GM23338 (cell line): ENCODE data around the gene KLC1. TPM values are rescaled to one million over a fixed set of nuclear protein-coding genes. Genes with fewer than 3 reads are reported as not detected.

Experiments
- ATAC-seq: fragments of 200-7000 bp; cut with Tn5 transposase; 3 replicates; pipeline ENCODE4 v1.9.1; 2020
- DNase-seq: peaks from one replicate; pipeline ENCODE4 v3.0.0-alpha.2; 2015; ENCODE audit warnings: low spot score
- H2AFZ ChIP-seq: fragments of 200-600 bp; sonication (generic); 2 replicates; pipeline ENCODE4 v1.8.0; 2016; ENCODE audit warnings: antibody characterized with exemption, mild to moderate bottlenecking, moderate library complexity
- H3F3A ChIP-seq: fragments of 200-600 bp; sonication (generic); replicated peaks from 2 replicates; pipeline ENCODE4 v1.8.0; 2017; ENCODE audit warnings: antibody characterized with exemption, mixed run types, low read depth
- H3K27ac ChIP-seq: fragments of 200-600 bp; sonication (generic); 2 replicates; pipeline ENCODE4 v1.6.1; 2016; ENCODE audit warnings: low read depth
- H3K27me3 ChIP-seq: fragments of 200-600 bp; sonication (generic); 2 replicates; pipeline ENCODE4 v1.8.0; 2016; ENCODE audit warnings: mild to moderate bottlenecking, mixed run types, moderate library complexity; ENCODE audit not compliant: insufficient read depth
- H3K36me3 ChIP-seq: fragments of 200-600 bp; sonication (generic); 2 replicates; pipeline ENCODE4 v1.8.0; 2016; ENCODE audit warnings: mild to moderate bottlenecking; ENCODE audit not compliant: insufficient read depth
- H3K4me1 ChIP-seq: fragments of 200-600 bp; sonication (generic); 2 replicates; pipeline ENCODE4 v1.8.0; 2016; ENCODE audit warnings: mild to moderate bottlenecking, moderate library complexity; ENCODE audit not compliant: insufficient read depth
- H3K4me2 ChIP-seq: fragments of 200-600 bp; sonication (generic); 2 replicates; pipeline ENCODE4 v1.7.1; 2017; ENCODE audit warnings: mixed run types
- H3K4me3 ChIP-seq: fragments of 200-600 bp; sonication (generic); 2 replicates; pipeline ENCODE4 v1.6.1; 2016; ENCODE audit warnings: mixed run types
- H3K79me2 ChIP-seq: fragments of 200-600 bp; sonication (generic); replicated peaks from 2 replicates; pipeline ENCODE4 v1.8.0; 2017; ENCODE audit warnings: mild to moderate bottlenecking; ENCODE audit not compliant: insufficient read depth
- H3K9me2 ChIP-seq: fragments of 200-600 bp; sonication (generic); 2 replicates; pipeline ENCODE4 v1.8.0; 2017; ENCODE audit not compliant: insufficient read depth
- H4K20me1 ChIP-seq: fragments of 200-600 bp; sonication (generic); replicated peaks from 2 replicates; pipeline ENCODE4 v1.8.0; 2017; ENCODE audit warnings: mild to moderate bottlenecking; ENCODE audit not compliant: insufficient read depth
- H3K27ac Mint-ChIP-seq: 2 replicates; pipeline ENCODE4 v1.8.0; 2020; ENCODE audit warnings: inconsistent platforms, mild to moderate bottlenecking, moderate library complexity, mixed read lengths
- H3K27me3 Mint-ChIP-seq: 3 replicates; pipeline ENCODE4 v1.8.0; 2022; ENCODE audit warnings: low read depth, mild to moderate bottlenecking, moderate library complexity, mixed read lengths, inconsistent platforms; ENCODE audit not compliant: insufficient read depth, poor library complexity
- H3K36me3 Mint-ChIP-seq: 3 replicates; pipeline ENCODE4 v1.8.0; 2021; ENCODE audit warnings: low read depth, mild to moderate bottlenecking, inconsistent platforms, moderate library complexity, mixed read lengths
- H3K4me1 Mint-ChIP-seq: 3 replicates; pipeline ENCODE4 v1.8.0; 2020; ENCODE audit warnings: mild to moderate bottlenecking, inconsistent platforms, mixed read lengths
- H3K4me3 Mint-ChIP-seq: 3 replicates; pipeline ENCODE4 v1.8.0; 2021; ENCODE audit warnings: moderate library complexity, mild to moderate bottlenecking, inconsistent platforms, mixed read lengths
- H3K9me3 Mint-ChIP-seq: 3 replicates; pipeline ENCODE4 v1.8.0; 2020; ENCODE audit warnings: moderate library complexity, mild to moderate bottlenecking, inconsistent platforms, mixed read lengths
- CREB1 ChIP-seq: fragments of 250-450 bp; sonication (Bioruptor Pico); IDR thresholded peaks from 2 replicates; pipeline ENCODE4 v1.5.0; 2020; ENCODE audit warnings: low read depth, mild to moderate bottlenecking, moderate library complexity
- CTCF ChIP-seq, 2 experiments: fragments of 200-600 bp in 1 of 2; sonication (generic) in 1 of 2; conservative IDR thresholded peaks; 2 replicates each; pipeline versions ENCODE4 v1.5.1 to v1.6.1; 2016 to 2017; ENCODE audit warnings: antibody characterized with exemption in 2 of 2, low read depth in 2 of 2, mild to moderate bottlenecking in 2 of 2, moderate library complexity in 1 of 2
- ETS1 ChIP-seq: IDR thresholded peaks from 2 replicates; pipeline ENCODE4 v1.6.1; 2016; ENCODE audit warnings: antibody characterized with exemption
- EZH2 ChIP-seq: fragments of 200-600 bp; sonication (generic); IDR thresholded peaks from one replicate; pipeline ENCODE4 v1.8.0; 2017; ENCODE audit warnings: antibody characterized with exemption, mild to moderate bottlenecking, low read depth; ENCODE audit not compliant: unreplicated experiment
- EZH2phosphoT487 ChIP-seq: fragments of 200-600 bp; sonication (generic); IDR thresholded peaks from one replicate; pipeline ENCODE4 v1.8.1; 2018; ENCODE audit warnings: antibody characterized with exemption; ENCODE audit not compliant: unreplicated experiment
- JUNB ChIP-seq: IDR thresholded peaks from one replicate; pipeline ENCODE4 v1.6.1; 2016; ENCODE audit warnings: antibody characterized with exemption; ENCODE audit not compliant: unreplicated experiment
- NANOG ChIP-seq: IDR thresholded peaks from 2 replicates; pipeline ENCODE4 v1.6.1; 2016; ENCODE audit warnings: antibody characterized with exemption, borderline replicate concordance
- POLR2AphosphoS5 ChIP-seq: IDR thresholded peaks from 2 replicates; pipeline ENCODE4 v1.6.1; 2016; ENCODE audit warnings: antibody characterized with exemption, low read depth
- STAT1 ChIP-seq: IDR thresholded peaks from one replicate; pipeline ENCODE4 v1.6.1; 2016; ENCODE audit warnings: antibody characterized with exemption; ENCODE audit not compliant: unreplicated experiment
- ZNF114 ChIP-seq: fragments of 250-450 bp; sonication (Bioruptor Pico); IDR thresholded peaks from 2 replicates; pipeline ENCODE4 v1.5.0; 2020; ENCODE audit warnings: mild to moderate bottlenecking, moderate library complexity
- ZNF331 ChIP-seq: fragments of 250-450 bp; sonication (Bioruptor Pico); IDR thresholded peaks from 2 replicates; pipeline ENCODE4 v1.5.0; 2020; ENCODE audit warnings: low read depth, mild to moderate bottlenecking, moderate library complexity
- polyA plus RNA-seq: library from polyadenylated mRNA; unstranded; fragments of >200 nt; fragmentation: Nextera tagmentation; extraction: Ambion mirVana; gene quantifications from 2 replicates; pipeline ENCODE4 v1.2.1, GENCODE V29; 2016
- total RNA-seq: library from RNA; depleted of rRNA; stranded (reverse); fragments of >200 nt; shearing (Covaris generic); gene quantifications from 2 replicates; pipeline ENCODE4 v1.2.3, GENCODE V29; 2014
- TF ChIP-seq, protein P1 (sequence below): IDR thresholded peaks from one replicate; pipeline ENCODE4 v1.6.1; 2018; ENCODE audit warnings: antibody characterized with exemption; ENCODE audit not compliant: unreplicated experiment
- TF ChIP-seq, protein P2 (sequence below): fragments of 250-450 bp; sonication (Bioruptor Pico); IDR thresholded peaks from 2 replicates; pipeline ENCODE4 v1.5.0; 2020; ENCODE audit warnings: mild to moderate bottlenecking, moderate library complexity

The KLC1 gene
- total and polyA plus RNA-seq, 2 experiments from 2014 or later, result 165 to 308 TPM

GRCh38 chr14:103669370-103669769 is 40.4 kb downstream of the KLC1 start:
- Histone ChIP-seq H3K36me3 (peaks cover 71% of the 10 kb centered on the region), H3K27me3 (no peaks in the 10 kb centered on the region), H4K20me1 (peaks cover 9% of the 10 kb centered on the region), H3K4me3 (no peak overlapping the region), H3F3A (peaks cover 7% of the 10 kb centered on the region; the same call in 1 of the 2 replicates), H3K27ac (no peak overlapping the region), H3K4me1 (no peaks in the 10 kb centered on the region), H2AFZ (no peak overlapping the region), H3K4me2 (no peak overlapping the region), H3K9me2 (no peaks in the 10 kb centered on the region), H3K79me2 (peaks cover 11% of the 10 kb centered on the region)
- no peak for DNase-seq
- H3K27me3 Mint-ChIP-seq, result peaks cover 2% of the 10 kb centered on the region
- no peaks in the 10 kb centered on the region for H3K9me3 Mint-ChIP-seq
- H3K4me3 Mint-ChIP-seq, result no peak overlapping the region
- TF ChIP-seq POLR2AphosphoS5, result no peak
- no peak for TF ChIP-seq CTCF (conservative IDR thresholded peaks at IDR 0.05; ENCODE audit: low read depth in 2 of 2)
- TF ChIP-seq CREB1 (CRISPR knock-in tag), result no peak
- TF ChIP-seq STAT1, result no peak
- TF ChIP-seq, protein P1, sequence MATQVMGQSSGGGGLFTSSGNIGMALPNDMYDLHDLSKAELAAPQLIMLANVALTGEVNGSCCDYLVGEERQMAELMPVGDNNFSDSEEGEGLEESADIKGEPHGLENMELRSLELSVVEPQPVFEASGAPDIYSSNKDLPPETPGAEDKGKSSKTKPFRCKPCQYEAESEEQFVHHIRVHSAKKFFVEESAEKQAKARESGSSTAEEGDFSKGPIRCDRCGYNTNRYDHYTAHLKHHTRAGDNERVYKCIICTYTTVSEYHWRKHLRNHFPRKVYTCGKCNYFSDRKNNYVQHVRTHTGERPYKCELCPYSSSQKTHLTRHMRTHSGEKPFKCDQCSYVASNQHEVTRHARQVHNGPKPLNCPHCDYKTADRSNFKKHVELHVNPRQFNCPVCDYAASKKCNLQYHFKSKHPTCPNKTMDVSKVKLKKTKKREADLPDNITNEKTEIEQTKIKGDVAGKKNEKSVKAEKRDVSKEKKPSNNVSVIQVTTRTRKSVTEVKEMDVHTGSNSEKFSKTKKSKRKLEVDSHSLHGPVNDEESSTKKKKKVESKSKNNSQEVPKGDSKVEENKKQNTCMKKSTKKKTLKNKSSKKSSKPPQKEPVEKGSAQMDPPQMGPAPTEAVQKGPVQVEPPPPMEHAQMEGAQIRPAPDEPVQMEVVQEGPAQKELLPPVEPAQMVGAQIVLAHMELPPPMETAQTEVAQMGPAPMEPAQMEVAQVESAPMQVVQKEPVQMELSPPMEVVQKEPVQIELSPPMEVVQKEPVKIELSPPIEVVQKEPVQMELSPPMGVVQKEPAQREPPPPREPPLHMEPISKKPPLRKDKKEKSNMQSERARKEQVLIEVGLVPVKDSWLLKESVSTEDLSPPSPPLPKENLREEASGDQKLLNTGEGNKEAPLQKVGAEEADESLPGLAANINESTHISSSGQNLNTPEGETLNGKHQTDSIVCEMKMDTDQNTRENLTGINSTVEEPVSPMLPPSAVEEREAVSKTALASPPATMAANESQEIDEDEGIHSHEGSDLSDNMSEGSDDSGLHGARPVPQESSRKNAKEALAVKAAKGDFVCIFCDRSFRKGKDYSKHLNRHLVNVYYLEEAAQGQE, result no peak
- TF ChIP-seq, protein P2, sequence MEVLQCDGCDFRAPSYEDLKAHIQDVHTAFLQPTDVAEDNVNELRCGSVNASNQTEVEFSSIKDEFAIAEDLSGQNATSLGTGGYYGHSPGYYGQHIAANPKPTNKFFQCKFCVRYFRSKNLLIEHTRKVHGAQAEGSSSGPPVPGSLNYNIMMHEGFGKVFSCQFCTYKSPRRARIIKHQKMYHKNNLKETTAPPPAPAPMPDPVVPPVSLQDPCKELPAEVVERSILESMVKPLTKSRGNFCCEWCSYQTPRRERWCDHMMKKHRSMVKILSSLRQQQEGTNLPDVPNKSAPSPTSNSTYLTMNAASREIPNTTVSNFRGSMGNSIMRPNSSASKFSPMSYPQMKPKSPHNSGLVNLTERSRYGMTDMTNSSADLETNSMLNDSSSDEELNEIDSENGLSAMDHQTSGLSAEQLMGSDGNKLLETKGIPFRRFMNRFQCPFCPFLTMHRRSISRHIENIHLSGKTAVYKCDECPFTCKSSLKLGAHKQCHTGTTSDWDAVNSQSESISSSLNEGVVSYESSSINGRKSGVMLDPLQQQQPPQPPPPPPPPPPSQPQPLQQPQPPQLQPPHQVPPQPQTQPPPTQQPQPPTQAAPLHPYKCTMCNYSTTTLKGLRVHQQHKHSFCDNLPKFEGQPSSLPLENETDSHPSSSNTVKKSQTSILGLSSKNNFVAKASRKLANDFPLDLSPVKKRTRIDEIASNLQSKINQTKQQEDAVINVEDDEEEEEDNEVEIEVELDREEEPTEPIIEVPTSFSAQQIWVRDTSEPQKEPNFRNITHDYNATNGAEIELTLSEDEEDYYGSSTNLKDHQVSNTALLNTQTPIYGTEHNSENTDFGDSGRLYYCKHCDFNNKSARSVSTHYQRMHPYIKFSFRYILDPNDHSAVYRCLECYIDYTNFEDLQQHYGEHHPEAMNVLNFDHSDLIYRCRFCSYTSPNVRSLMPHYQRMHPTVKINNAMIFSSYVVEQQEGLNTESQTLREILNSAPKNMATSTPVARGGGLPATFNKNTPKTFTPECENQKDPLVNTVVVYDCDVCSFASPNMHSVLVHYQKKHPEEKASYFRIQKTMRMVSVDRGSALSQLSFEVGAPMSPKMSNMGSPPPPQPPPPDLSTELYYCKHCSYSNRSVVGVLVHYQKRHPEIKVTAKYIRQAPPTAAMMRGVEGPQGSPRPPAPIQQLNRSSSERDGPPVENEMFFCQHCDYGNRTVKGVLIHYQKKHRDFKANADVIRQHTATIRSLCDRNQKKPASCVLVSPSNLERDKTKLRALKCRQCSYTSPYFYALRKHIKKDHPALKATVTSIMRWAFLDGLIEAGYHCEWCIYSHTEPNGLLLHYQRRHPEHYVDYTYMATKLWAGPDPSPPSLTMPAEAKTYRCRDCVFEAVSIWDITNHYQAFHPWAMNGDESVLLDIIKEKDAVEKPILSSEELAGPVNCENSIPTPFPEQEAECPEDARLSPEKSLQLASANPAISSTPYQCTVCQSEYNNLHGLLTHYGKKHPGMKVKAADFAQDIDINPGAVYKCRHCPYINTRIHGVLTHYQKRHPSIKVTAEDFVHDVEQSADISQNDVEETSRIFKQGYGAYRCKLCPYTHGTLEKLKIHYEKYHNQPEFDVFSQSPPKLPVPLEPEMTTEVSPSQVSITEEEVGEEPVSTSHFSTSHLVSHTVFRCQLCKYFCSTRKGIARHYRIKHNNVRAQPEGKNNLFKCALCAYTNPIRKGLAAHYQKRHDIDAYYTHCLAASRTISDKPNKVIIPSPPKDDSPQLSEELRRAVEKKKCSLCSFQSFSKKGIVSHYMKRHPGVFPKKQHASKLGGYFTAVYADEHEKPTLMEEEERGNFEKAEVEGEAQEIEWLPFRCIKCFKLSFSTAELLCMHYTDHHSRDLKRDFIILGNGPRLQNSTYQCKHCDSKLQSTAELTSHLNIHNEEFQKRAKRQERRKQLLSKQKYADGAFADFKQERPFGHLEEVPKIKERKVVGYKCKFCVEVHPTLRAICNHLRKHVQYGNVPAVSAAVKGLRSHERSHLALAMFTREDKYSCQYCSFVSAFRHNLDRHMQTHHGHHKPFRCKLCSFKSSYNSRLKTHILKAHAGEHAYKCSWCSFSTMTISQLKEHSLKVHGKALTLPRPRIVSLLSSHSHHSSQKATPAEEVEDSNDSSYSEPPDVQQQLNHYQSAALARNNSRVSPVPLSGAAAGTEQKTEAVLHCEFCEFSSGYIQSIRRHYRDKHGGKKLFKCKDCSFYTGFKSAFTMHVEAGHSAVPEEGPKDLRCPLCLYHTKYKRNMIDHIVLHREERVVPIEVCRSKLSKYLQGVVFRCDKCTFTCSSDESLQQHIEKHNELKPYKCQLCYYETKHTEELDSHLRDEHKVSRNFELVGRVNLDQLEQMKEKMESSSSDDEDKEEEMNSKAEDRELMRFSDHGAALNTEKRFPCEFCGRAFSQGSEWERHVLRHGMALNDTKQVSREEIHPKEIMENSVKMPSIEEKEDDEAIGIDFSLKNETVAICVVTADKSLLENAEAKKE (CRISPR knock-in tag), result no peak
- TF ChIP-seq ZNF331 (CRISPR knock-in tag), result no peak
- TF ChIP-seq ETS1, result no peak
- TF ChIP-seq ZNF114 (CRISPR knock-in tag), result no peak
- TF ChIP-seq JUNB, result no peak
- TF ChIP-seq NANOG, result no peak
- no peak for TF ChIP-seq EZH2phosphoT487
- no peak for TF ChIP-seq EZH2
- peaks cover 62% of the 10 kb centered on the region for H3K36me3 Mint-ChIP-seq
- H3K27ac Mint-ChIP-seq, result no peak overlapping the region
- ATAC-seq, result no peak
- no peaks in the 10 kb centered on the region for H3K4me1 Mint-ChIP-seq
